IPS-15b (cell line): ENCODE measurements around the gene ITFG2.

Experiments used
- H3K27me3 ChIP-seq: one replicate; pipeline ENCODE4 v1.6.1; 2013; ENCODE audit warnings: low read length; ENCODE audit not compliant: control insufficient read depth, insufficient read depth
- H3K36me3 ChIP-seq: one replicate; pipeline ENCODE4 v1.6.1; 2013; ENCODE audit warnings: low read length; ENCODE audit not compliant: control insufficient read depth, insufficient read depth
- H3K4me1 ChIP-seq: one replicate; pipeline ENCODE4 v1.6.1; 2013; ENCODE audit warnings: mild to moderate bottlenecking, low read length; ENCODE audit not compliant: control insufficient read depth, insufficient read depth
- H3K4me3 ChIP-seq: one replicate; pipeline ENCODE4 v1.5.1; 2013; ENCODE audit warnings: low read depth, low read length
- H3K9ac ChIP-seq: one replicate; pipeline ENCODE4 v1.6.1; 2013; ENCODE audit warnings: low read depth, mild to moderate bottlenecking, low read length
- H3K9me3 ChIP-seq: one replicate; pipeline ENCODE4 v1.6.1; 2013; ENCODE audit warnings: mild to moderate bottlenecking, low read length; ENCODE audit not compliant: control insufficient read depth, insufficient read depth

The ITFG2 gene

GRCh38 chr12:2820432-2820831 lies 8.0 kb downstream of the ITFG2 start:
- Histone ChIP-seq H3K4me3 (no peak overlapping the region), H3K27me3 (no peaks in the 10 kb centered on the region), H3K9me3 (no peaks in the 10 kb centered on the region), H3K36me3 (peaks cover 40% of the 10 kb centered on the region), H3K4me1 (peaks cover 9% of the 10 kb centered on the region), H3K9ac (no peak overlapping the region)

- no peaks in the 10 kb centered on the region for H3K9me3 ChIP-seq
- H3K4me3 ChIP-seq, result no peak overlapping the region
- no peaks in the 10 kb centered on the region for H3K27me3 ChIP-seq
- no peak overlapping the region for H3K9ac ChIP-seq
- peaks cover 49% of the 10 kb centered on the region for H3K36me3 ChIP-seq
- peaks cover 16% of the 10 kb centered on the region for H3K4me1 ChIP-seq
These were observed 11.0 kb downstream of the ITFG2 start for GRCh38 chr12:2823483-2823882.

GRCh38 chr12:2824541-2824940 lies 12.1 kb downstream of the ITFG2 start:
- Histone ChIP-seq H3K27me3 (no peaks in the 10 kb centered on the region), H3K4me1 (peaks cover 16% of the 10 kb centered on the region), H3K9ac (no peak overlapping the region), H3K9me3 (no peaks in the 10 kb centered on the region), H3K4me3 (no peak overlapping the region), H3K36me3 (peaks cover 49% of the 10 kb centered on the region)

GRCh38 chr12:2825132-2825531 lies 12.7 kb downstream of the ITFG2 start:
- no peak overlapping the region for H3K4me3 ChIP-seq
- peaks cover 51% of the 10 kb centered on the region for H3K36me3 ChIP-seq
- no peaks in the 10 kb centered on the region for H3K9me3 ChIP-seq
- H3K9ac ChIP-seq, result peak overlapping the region; percentile 47
- H3K4me1 ChIP-seq, result peaks cover 15% of the 10 kb centered on the region
- H3K27me3 ChIP-seq, result no peaks in the 10 kb centered on the region

- Histone ChIP-seq H3K9me3 (no peaks in the 10 kb centered on the region), H3K9ac (no peak overlapping the region), H3K27me3 (no peaks in the 10 kb centered on the region), H3K4me1 (peaks cover 13% of the 10 kb centered on the region), H3K36me3 (peaks cover 46% of the 10 kb centered on the region), H3K4me3 (no peak overlapping the region)
These were observed 13.6 kb downstream of the ITFG2 start for GRCh38 chr12:2826036-2826435.

- Histone ChIP-seq H3K27me3 (no peaks in the 10 kb centered on the region), H3K4me3 (no peak overlapping the region), H3K4me1 (peaks cover 13% of the 10 kb centered on the region), H3K9ac (no peak overlapping the region), H3K9me3 (no peaks in the 10 kb centered on the region), H3K36me3 (peaks cover 39% of the 10 kb centered on the region)
These were observed 14.4 kb downstream of the ITFG2 start for GRCh38 chr12:2826721-2827515.

GRCh38 chr12:2829275-2829674 lies 16.8 kb downstream of the ITFG2 start:
- Histone ChIP-seq H3K4me3 (no peak overlapping the region), H3K27me3 (no peaks in the 10 kb centered on the region), H3K4me1 (peaks cover 13% of the 10 kb centered on the region), H3K9me3 (no peaks in the 10 kb centered on the region), H3K9ac (no peak overlapping the region), H3K36me3 (peaks cover 19% of the 10 kb centered on the region)

GRCh38 chr12:2832550-2833127 lies 20.2 kb downstream of the ITFG2 start:
- H3K27me3 ChIP-seq, result no peaks in the 10 kb centered on the region

GRCh38 chr12:2833327-2833726 lies 20.9 kb downstream of the ITFG2 start:
- Histone ChIP-seq H3K9me3 (no peaks in the 10 kb centered on the region), H3K4me3 (no peak overlapping the region), H3K36me3 (peaks cover 5% of the 10 kb centered on the region), H3K4me1 (peaks cover 2% of the 10 kb centered on the region), H3K27me3 (no peaks in the 10 kb centered on the region), H3K9ac (no peak overlapping the region)

More at GRCh38 chr12:2832550-2833127, 20.2 kb downstream of the ITFG2 start:
- Histone ChIP-seq H3K36me3 (peaks cover 8% of the 10 kb centered on the region), H3K9me3 (no peaks in the 10 kb centered on the region), H3K4me1 (peaks cover 2% of the 10 kb centered on the region), H3K4me3 (no peak overlapping the region), H3K9ac (no peak overlapping the region)

GRCh38 chr12:2833810-2834209 lies 21.3 kb downstream of the ITFG2 start:
- no peak overlapping the region for H3K4me3 ChIP-seq
- peaks cover 2% of the 10 kb centered on the region for H3K4me1 ChIP-seq
- no peaks in the 10 kb centered on the region for H3K9me3 ChIP-seq
- no peak overlapping the region for H3K9ac ChIP-seq
- H3K36me3 ChIP-seq, result peaks cover 5% of the 10 kb centered on the region
- H3K27me3 ChIP-seq, result no peaks in the 10 kb centered on the region

GRCh38 chr12:2834581-2835491 lies 22.4 kb downstream of the ITFG2 start, which contains the start of gene NRIP2:
Gene NRIP2 (minus strand): TSS chr12:2835035. CDS start chr12:2834983, 52 bp downstream.
- no peak within 1 kb of the TSS for H3K4me3 ChIP-seq
- peaks cover 2% of the 10 kb centered on the region for H3K4me1 ChIP-seq
- no peaks in the 10 kb centered on the region for H3K27me3 ChIP-seq
- no peaks in the 10 kb centered on the region for H3K9me3 ChIP-seq
- peak within 1 kb of the TSS; percentile 54 for H3K9ac ChIP-seq
- H3K36me3 ChIP-seq, result peaks cover 5% of the 10 kb centered on the region
